Left ventricle myocardium inferior (tissue), 1 donor: ENCODE data around the gene IRF4. TPM values are rescaled to one million over a fixed set of nuclear protein-coding genes. Genes with fewer than 3 reads are reported as not detected.

ENCODE experiments used
- DNase-seq: peaks from one replicate; pipeline ENCODE4 v3.0.0-alpha.2; 2020
- H3K27ac ChIP-seq: fragments of 200-600 bp; replicated peaks from 2 replicates; pipeline ENCODE4 v1.8.0; 2021
- H3K27me3 ChIP-seq: fragments of 200-600 bp; 2 replicates; pipeline ENCODE4 v1.8.0; 2021; ENCODE audit warnings: low read depth
- H3K36me3 ChIP-seq: fragments of 200-600 bp; 2 replicates; pipeline ENCODE4 v1.8.0; 2021
- H3K4me1 ChIP-seq: fragments of 200-600 bp; 2 replicates; pipeline ENCODE4 v1.8.0; 2021
- H3K4me3 ChIP-seq: fragments of 200-600 bp; 2 replicates; pipeline ENCODE4 v1.8.0; 2021; ENCODE audit warnings: mild to moderate bottlenecking, moderate library complexity
- H3K9me3 ChIP-seq: fragments of 200-600 bp; replicated peaks from 2 replicates; pipeline ENCODE4 v1.8.0; 2021
- intact Hi-C: fragments of 100-400 bp; cut with micrococcal nuclease; formaldehyde crosslinking; loops from one replicate; pipeline ENCODE4 v1.11.0; 2022
- total RNA-seq: library from RNA; stranded (reverse); fragmentation: NEBNext Ultra II Directional; extraction: Animal tissue kit (Norgen Biotek cat#: 25700); gene quantifications from one replicate; pipeline ENCODE4 v1.2.1, GENCODE V29; 2021
- TF ChIP-seq, protein P1 (sequence below): fragments of 200-600 bp; IDR thresholded peaks from 2 replicates; pipeline ENCODE4 v1.8.0; 2021; ENCODE audit warnings: antibody characterized with exemption, mild to moderate bottlenecking, borderline replicate concordance
- donor health status: DM: no; HTN: yes; CAD: no; lungs with severe emphysema.

The IRF4 gene
- total RNA-seq, 1 donor from 2014 or later, result 0.22 TPM

DNA sequence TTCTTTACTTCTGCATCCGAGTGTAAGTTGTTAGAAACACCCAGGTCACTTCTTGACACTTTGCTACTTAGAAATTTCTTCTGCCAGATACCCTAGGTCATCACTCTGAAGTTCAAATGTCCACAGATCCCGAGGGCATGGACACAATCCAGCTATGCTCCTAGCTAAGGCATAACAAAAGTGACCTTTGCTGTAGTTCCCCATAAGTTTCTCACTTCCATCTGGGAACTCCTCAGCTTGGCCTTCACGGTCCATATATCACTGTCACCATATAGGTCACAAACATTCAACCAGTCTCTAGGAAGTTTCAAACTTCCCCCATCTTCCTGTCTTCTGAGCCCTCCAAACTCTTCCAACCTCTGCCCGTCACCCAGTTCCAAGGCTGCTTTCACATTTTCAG, 65.3 kb downstream of the IRF4 start:
- Histone ChIP-seq H3K4me3 (no peak overlapping the region), H3K4me1 (no peaks in the 10 kb centered on the region), H3K27ac (no peak overlapping the region), H3K36me3 (no peaks in the 10 kb centered on the region), H3K9me3 (peaks cover 10% of the 10 kb centered on the region), H3K27me3 (peaks cover 33% of the 10 kb centered on the region)
- intact Hi-C loops, result no loop called here
- no peak for DNase-seq
- TF ChIP-seq, protein P1, sequence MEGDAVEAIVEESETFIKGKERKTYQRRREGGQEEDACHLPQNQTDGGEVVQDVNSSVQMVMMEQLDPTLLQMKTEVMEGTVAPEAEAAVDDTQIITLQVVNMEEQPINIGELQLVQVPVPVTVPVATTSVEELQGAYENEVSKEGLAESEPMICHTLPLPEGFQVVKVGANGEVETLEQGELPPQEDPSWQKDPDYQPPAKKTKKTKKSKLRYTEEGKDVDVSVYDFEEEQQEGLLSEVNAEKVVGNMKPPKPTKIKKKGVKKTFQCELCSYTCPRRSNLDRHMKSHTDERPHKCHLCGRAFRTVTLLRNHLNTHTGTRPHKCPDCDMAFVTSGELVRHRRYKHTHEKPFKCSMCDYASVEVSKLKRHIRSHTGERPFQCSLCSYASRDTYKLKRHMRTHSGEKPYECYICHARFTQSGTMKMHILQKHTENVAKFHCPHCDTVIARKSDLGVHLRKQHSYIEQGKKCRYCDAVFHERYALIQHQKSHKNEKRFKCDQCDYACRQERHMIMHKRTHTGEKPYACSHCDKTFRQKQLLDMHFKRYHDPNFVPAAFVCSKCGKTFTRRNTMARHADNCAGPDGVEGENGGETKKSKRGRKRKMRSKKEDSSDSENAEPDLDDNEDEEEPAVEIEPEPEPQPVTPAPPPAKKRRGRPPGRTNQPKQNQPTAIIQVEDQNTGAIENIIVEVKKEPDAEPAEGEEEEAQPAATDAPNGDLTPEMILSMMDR, result no peak

Other genes starting within 250 kb of the IRF4 start
- gene DUSP22, start 99.3 kb upstream of the IRF4 start, total RNA-seq, result 48.0 TPM